Limb (tissue), 2 donors: ENCODE results near the gene SNX14.
A peak's percentile ranks its signal among the peaks of the same experiment; 100 is the strongest.
"Not testable (repeated sequence)": the region's sequence is repeated elsewhere in the genome, so short reads cannot be mapped to it uniquely, and the experiment has no call there.

Experiments
- DNase-seq, 2 donors: peaks; one replicate each; pipeline ENCODE4 v3.0.0-alpha.2; 2016; ENCODE audit errors: extremely low spot score in 2 of 2

The SNX14 gene

GRCh38 chr6:85592033-85592432 lies 1.6 kb downstream of the SNX14 start:
- no peak for DNase-seq

DNA sequence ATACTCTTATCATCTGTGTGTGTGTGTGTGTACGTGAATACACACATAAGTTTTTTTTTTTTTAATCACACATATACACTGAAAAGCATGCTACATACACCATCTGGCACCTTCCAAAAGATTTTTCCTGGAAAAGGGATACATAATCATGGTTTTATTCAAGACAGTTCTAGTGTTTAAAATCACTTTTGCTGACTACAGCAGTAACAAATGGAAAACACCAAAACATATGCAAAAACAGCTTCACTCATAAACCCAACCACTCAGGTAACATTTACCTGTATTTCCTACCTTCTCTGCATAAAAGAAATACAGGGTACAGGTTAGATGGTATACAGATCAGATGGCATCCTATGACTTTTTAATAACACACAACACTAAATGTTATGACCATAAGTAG lies 2.5 kb downstream of the SNX14 start:
- DNase-seq: no peak

GRCh38 chr6:85585741-85586140 lies 7.9 kb downstream of the SNX14 start:
- no peak for DNase-seq

GRCh38 chr6:85582832-85583231 lies 10.8 kb downstream of the SNX14 start:
- not testable (repeated sequence) for DNase-seq

DNA sequence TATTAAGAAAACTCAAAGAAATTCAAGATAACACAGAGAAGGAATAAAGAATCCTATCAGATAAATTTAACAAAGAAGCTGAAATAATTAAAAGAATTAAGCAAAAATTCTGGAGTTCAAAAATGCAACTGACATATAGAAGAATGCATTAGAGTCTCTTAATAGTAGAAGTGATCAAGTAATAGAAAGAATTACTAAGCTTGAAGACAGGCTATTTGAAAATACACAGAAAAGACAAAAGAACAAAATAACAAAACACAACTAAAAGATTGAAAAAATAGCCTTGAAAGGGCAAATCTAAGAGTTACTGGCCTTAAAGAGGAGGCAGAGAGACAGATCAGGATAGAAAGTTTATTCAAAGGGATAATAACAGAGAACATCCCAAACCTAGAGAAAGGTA lies 12.1 kb downstream of the SNX14 start:
- DNase-seq: no peak

DNA sequence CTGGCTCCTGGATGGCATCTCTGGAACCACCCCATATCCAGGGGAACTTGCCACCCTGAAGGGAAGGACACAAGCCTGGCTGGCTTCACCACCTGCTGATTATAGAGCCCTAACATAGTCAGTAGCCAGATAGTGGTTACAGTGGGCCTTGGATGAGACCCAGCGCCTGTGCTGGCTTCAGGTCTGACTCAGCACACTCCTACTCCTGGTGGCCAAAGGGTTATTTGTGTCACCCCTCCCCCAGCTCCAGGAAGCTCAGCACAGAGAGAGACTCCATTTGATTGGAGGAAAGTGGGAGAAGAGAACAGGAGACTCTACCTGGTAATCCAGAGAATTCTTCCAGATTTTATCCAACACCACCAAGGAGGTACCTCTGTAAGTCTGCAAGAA lies 12.8 kb downstream of the SNX14 start:
- DNase-seq: no peak

GRCh38 chr6:85580118-85580877 lies 13.4 kb downstream of the SNX14 start:
- no peak for DNase-seq

GRCh38 chr6:85579581-85579980 lies 14.1 kb downstream of the SNX14 start:
- DNase-seq: no peak

DNA sequence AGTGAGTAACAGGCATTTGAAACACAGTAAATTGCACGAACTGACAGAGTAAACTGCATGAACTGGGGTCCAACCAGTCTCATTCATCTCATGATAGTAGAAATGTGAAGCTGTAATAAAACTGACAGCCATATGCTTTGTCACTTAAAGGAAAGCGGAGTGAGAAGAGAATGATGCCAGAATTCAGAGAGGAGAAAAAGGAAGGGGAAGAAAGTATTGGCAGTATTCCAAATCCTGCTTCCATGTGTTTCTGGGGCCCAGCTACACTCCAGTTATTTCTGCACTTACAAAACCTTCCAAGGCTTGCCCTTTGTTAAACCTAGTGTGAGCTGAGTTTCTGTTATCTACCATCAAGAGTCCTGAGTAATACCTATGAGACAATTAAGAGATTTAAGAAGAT lies 17.2 kb downstream of the SNX14 start:
- peak in 1 of 2 donors; percentile 55 for DNase-seq

DNA sequence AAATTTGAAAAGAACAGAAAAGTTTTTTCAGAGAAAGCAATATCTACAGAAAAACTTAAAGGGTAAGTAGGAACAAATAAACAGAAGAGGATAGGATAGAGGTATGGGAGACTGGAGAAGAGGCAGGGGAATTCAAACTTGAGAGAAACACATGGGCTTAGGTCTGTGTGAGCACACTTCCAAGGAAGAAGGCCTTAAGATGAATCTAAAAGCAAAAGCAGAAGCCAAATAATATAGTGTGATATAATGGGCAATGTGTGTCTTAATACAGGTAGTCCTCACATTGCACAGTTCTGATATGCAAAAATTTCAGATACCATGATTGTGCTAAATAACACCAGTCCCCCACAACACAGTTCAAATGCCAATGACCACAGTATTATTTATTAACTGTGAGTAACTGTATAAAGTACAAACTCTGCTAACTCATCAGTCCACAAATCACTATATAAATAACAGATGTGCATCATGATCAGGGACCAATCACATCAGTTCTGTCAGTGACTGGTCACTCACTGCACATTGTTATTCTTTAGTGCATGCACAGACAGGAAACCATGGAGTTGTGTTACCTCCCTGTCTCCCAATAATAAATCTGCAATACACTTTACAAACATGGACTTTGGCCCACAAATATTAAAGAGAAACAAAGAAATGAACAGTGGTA lies 18.6 kb downstream of the SNX14 start:
- DNase-seq: no peak

- DNase-seq: no peak
Measured at GRCh38 chr6:85569323-85569722, 24.3 kb downstream of the SNX14 start.

GRCh38 chr6:85568411-85568810 lies 25.2 kb downstream of the SNX14 start:
- no peak for DNase-seq

- DNase-seq: no peak
Measured at GRCh38 chr6:85565736-85566135, 27.9 kb downstream of the SNX14 start.

DNA sequence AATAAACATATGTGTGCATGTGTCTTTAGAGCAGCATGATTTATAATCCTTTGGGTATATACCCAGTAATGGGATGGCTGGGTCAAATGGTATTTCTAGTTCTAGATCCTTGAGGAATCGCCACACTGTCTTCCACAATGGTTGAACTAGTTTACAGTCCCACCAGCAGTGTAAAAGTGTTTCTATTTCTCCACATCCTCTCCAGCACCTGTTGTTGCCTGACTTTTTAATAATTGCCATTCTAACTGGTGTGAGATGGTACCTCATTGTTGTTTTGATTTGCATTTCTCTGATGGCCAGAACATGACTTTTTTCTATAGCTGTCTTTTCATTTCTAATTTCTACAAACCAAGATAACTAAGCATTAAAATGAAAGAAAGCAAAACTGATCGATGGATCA lies 29.4 kb downstream of the SNX14 start:
- not testable (repeated sequence) for DNase-seq

DNA sequence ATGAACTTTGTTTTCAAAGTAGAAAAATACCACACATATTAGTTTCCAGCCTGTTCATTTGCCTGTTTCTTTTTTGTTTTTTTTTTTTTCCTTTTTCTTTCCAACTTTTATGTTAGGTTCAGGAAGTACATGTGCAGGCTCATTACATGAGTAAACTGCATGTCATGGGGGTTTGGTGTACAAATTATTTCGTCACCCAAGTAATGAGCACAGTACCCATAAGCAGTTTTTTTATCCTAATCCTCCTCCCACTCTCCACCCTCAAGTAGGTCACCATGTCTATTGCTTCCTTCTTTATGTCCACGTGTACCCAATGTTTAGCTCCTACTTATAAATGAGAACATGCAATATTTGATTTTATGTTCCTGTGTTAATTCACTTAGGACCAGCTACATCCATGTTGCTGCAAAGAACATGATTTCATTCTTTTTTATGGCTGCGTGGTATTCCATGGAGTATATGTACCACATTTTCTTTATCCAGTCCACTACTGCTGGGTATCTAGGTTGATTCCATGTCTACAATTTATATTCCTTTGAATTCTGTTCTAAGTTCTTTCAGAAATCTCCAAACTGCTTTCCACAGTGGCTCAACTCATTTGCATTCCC lies 31.8 kb downstream of the SNX14 start:
- DNase-seq: no peak

GRCh38 chr6:85556992-85557668 lies 36.5 kb downstream of the SNX14 start:
- DNase-seq: no peak

- DNase-seq: no peak
Measured at GRCh38 chr6:85552652-85553051, 41.0 kb downstream of the SNX14 start.

DNA sequence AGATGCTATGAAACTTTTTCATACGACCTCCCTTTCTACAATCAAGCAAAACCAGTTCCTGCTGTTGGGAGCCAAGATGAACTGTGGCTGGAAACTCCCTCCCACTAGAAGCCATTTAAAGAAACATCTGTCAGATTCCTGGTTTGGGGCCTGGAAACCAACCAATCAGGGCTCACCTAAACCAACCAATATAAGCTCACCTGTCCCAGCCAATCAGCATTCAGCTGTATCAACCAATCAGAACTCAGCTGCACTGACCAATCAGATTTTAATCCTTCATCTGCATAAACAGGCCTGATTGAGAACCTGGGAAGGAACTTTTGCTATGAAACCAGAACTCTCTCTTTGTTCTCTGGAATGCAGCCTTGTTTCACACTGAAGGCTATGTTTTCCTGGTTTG lies 42.4 kb downstream of the SNX14 start:
- no peak for DNase-seq

GRCh38 chr6:85547719-85548118 lies 45.9 kb downstream of the SNX14 start:
- DNase-seq: no peak

DNA sequence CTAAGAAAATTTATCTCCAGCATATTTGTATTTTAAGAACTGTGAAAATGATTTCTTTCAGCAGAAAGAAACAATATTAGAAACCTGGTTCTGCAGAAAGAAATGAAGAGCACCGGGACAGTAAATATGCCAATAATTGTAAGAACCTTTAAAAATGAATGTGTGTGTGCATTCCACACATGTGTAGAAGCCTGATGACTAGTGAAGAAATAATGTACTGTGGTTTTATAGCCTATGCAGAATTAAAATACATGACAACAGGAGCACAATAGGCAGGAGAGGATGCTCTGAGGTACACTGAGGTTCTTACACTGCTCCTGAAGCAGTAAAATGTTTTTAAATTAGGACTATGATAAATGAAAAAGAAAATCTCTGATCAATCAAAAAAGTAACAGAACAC lies 48.9 kb downstream of the SNX14 start:
- no peak for DNase-seq

GRCh38 chr6:85537055-85537494 lies 56.6 kb downstream of the SNX14 start:
- DNase-seq: peak in 1 of 2 donors; percentile 40

DNA sequence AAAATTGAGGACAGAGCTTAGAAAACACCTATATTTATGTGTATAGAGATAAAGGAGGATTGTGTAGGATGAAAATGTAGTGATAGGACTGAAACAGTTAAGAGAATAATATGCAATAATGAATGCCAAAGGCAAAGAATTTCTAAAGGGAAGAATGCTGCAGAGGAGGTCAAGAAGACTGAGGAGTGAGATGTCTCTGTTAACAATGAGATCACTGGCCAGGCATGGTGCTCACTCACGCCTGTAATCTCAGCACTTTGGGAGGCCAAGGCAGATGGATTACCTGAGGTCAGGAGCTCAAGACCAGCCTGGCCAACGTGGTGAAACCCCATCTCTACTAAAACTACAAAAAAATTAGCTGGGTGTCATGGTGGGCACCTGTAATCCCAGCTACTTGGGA lies 69.4 kb downstream of the SNX14 start:
- not testable (repeated sequence) for DNase-seq
